Body of pancreas (tissue), 4 donors: ENCODE results near the gene SPATA2L. TPM values are rescaled to one million over a fixed set of nuclear protein-coding genes. Genes with fewer than 3 reads are reported as not detected.
"Not testable (repeated sequence)": the region's sequence is repeated elsewhere in the genome, so short reads cannot be mapped to it uniquely, and the experiment has no call there.

Experiments
- ATAC-seq: fragments of 150-250 bp; one replicate; pipeline ENCODE4 v1.9.1; 2016
- DNase-seq, 4 donors: peaks; one replicate each; pipeline ENCODE4 v3.0.0-alpha.2; 2019
- H3K27ac ChIP-seq, 4 donors: fragments of 200-600 bp; sonication (generic); 1 replicate in 3 of 4; 2 replicates in 1 of 4; pipeline versions ENCODE4 v1.5.1 to v1.6.1; 2016 to 2019; ENCODE audit warnings: mild to moderate bottlenecking in 1 of 4, mixed read lengths in 1 of 4, moderate library complexity in 1 of 4
- H3K27me3 ChIP-seq, 2 donors: fragments of 200-600 bp; sonication (generic); one replicate each; pipeline ENCODE4 v1.6.0; 2016; ENCODE audit warnings: mild to moderate bottlenecking in 1 of 2
- H3K36me3 ChIP-seq, 2 donors: fragments of 200-600 bp; sonication (generic); replicated peaks in 1 of 2; 2 replicates each; pipeline ENCODE4 v1.5.1; 2016; ENCODE audit warnings: low read depth in 2 of 2; ENCODE audit not compliant: insufficient read depth in 1 of 2
- H3K4me1 ChIP-seq: fragments of 200-600 bp; sonication (generic); one replicate; pipeline ENCODE4 v1.6.0; 2016
- H3K4me3 ChIP-seq, 2 donors: fragments of 200-600 bp; sonication (generic); 1 replicate in 1 of 2; 2 replicates in 1 of 2; pipeline ENCODE4 v1.5.1; 2016 to 2019
- H3K9me3 ChIP-seq, 3 donors: fragments of 200-600 bp; sonication (generic); 1 replicate in 2 of 3; 2 replicates in 1 of 3; pipeline ENCODE4 v1.5.1; 2016
- POLR2A ChIP-seq, 3 donors: fragments of 450-650 bp; IDR thresholded peaks; one replicate each; pipeline ENCODE4 v1.6.1; 2016; ENCODE audit warnings: antibody characterized with exemption in 3 of 3, mild to moderate bottlenecking in 2 of 3
- WGBS, 2 donors: methylation state at CpG; one replicate each; pipeline ENCODE4 v1.1.5; 2017; 5-methylcytosine and 5-hydroxymethylcytosine counted together
- intact Hi-C: fragments of 100-400 bp; cut with DNase I; formaldehyde crosslinking; loops from one replicate; pipeline ENCODE4 v1.15.1; 2023
- total RNA-seq, 2 donors: library from RNA; depleted of rRNA; stranded (reverse); fragments of >200 nt; gene quantifications; one replicate each; pipeline ENCODE4 v1.1.0, GENCODE V29; 2016
- TF ChIP-seq, protein P1 (sequence below), 7 experiments: fragments of 450-650 bp in 4 of 7; fragments of 200-600 bp in 3 of 7; sonication (generic) in 3 of 7; IDR thresholded peaks; one replicate each; pipeline ENCODE4 v1.5.1; 2016 to 2019; ENCODE audit warnings: antibody characterized with exemption in 7 of 7

Gene SPATA2L
- total RNA-seq, 2 donors from 2014 or later: 15.8 to 48.1 TPM

DNA sequence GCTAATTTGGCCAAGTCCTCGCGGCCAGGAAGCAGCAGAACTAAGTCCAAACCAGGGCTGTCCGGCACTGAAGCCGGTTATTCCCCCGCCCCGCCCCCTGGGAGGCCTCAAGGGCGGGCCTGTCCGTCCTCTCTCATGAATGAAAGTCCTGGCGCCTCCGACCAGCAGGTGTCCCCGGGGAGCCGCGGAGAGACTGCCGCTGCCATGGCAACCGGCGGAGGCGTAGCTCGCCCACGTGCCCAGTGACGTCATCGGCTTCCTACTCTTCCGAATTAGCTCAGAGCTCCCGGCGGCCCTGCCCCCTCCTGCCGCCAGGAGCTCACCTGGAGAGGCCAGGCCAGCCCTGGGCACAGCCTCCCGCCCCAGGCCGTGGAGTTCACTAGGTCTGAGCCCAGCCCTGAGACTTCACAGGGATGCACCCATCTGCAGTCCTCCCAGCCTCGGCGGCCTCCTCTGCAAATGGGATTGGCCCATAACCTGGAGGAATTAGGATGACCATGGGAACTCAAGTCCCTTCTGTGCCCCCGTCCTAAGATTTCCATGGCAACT lies 1.3 kb downstream of the SPATA2L start:
- Histone ChIP-seq H3K36me3 (peaks cover 0 to 1% of the 10 kb centered on the region in 2 donors), H3K4me3 (no peak overlapping the region), H3K4me1 (peaks cover 24% of the 10 kb centered on the region), H3K27me3 (no peaks in the 10 kb centered on the region), H3K9me3 (no peaks in the 10 kb centered on the region), H3K27ac (peak overlapping the region; percentile 89 to 99 (median 96))
- TF ChIP-seq, protein P1, sequence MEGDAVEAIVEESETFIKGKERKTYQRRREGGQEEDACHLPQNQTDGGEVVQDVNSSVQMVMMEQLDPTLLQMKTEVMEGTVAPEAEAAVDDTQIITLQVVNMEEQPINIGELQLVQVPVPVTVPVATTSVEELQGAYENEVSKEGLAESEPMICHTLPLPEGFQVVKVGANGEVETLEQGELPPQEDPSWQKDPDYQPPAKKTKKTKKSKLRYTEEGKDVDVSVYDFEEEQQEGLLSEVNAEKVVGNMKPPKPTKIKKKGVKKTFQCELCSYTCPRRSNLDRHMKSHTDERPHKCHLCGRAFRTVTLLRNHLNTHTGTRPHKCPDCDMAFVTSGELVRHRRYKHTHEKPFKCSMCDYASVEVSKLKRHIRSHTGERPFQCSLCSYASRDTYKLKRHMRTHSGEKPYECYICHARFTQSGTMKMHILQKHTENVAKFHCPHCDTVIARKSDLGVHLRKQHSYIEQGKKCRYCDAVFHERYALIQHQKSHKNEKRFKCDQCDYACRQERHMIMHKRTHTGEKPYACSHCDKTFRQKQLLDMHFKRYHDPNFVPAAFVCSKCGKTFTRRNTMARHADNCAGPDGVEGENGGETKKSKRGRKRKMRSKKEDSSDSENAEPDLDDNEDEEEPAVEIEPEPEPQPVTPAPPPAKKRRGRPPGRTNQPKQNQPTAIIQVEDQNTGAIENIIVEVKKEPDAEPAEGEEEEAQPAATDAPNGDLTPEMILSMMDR (IDR thresholded peaks at IDR 0.05): peak; percentile 58 to 98 (median 94)
- TF ChIP-seq POLR2A (IDR thresholded peaks at IDR 0.05): peak; percentile 62 to 84 (median 80)
- ATAC-seq (peak; percentile 73), DNase-seq (peak; percentile 100)
- WGBS, 2 donors: 0% methylated on average over 2 to 30 of the region's 30 CpGs
- intact Hi-C loops: no loop called here

DNA sequence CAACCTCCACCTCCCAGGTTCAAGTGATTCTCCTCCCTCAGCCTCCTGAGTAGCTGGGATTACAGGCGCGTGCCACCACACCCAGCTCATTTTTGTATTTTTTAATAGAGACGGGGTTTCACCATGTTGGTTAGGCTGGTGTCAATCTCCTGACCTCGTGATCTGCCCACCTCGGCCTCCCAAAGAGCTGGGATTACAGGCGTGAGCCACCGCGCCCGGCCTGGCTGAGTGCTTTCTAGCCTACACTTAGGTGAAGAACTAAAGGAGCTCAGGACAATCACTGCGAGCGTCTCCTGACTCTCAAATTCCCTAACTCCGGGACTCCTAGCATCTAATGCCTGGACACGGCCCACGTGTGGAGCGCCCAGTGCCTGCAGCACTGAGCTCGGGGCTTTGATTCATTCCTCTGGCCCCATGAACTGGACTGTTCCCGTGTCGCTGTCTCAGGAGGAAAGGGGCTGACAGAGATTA lies 1.8 kb downstream of the SPATA2L start:
- DNase-seq, ATAC-seq, H3K36me3 ChIP-seq, H3K9me3 ChIP-seq, H3K4me3 ChIP-seq, intact Hi-C loops, H3K27me3 ChIP-seq: not testable (repeated sequence)
- peak overlapping the region; percentile 29 to 99 (median 96) for H3K27ac ChIP-seq
- peaks cover 24% of the 10 kb centered on the region for H3K4me1 ChIP-seq
- WGBS, 2 donors: 56 to 57% methylated on average over 18 of the region's 18 CpGs

GRCh38 chr16:89698717-89699116 lies 2.8 kb downstream of the SPATA2L start:
- intact Hi-C loops, H3K4me3 ChIP-seq, DNase-seq, ATAC-seq, H3K27me3 ChIP-seq, H3K9me3 ChIP-seq, H3K36me3 ChIP-seq, H3K27ac ChIP-seq: not testable (repeated sequence)
- H3K4me1 ChIP-seq: peaks cover 24% of the 10 kb centered on the region
- 98% methylated on average over 14 of the region's 14 CpGs for WGBS, 2 donors

GRCh38 chr16:89697616-89698331 lies 3.7 kb downstream of the SPATA2L start:
- no peaks in the 10 kb centered on the region for H3K27me3 ChIP-seq
- H3K27ac ChIP-seq: no peak overlapping the region
- ATAC-seq (no peak), DNase-seq (no peak)
- H3K36me3 ChIP-seq: peaks cover 0 to 13% of the 10 kb centered on the region in 2 donors
- H3K9me3 ChIP-seq: no peaks in the 10 kb centered on the region
- no peak for TF ChIP-seq POLR2A (IDR thresholded peaks at IDR 0.05)
- TF ChIP-seq, protein P1 (IDR thresholded peaks at IDR 0.05): no peak
- intact Hi-C loops: no loop called here
- WGBS, 2 donors: 85 to 88% methylated on average over 9 to 26 of the region's 32 CpGs
- H3K4me3 ChIP-seq: no peak overlapping the region
- H3K4me1 ChIP-seq: peaks cover 24% of the 10 kb centered on the region

DNA sequence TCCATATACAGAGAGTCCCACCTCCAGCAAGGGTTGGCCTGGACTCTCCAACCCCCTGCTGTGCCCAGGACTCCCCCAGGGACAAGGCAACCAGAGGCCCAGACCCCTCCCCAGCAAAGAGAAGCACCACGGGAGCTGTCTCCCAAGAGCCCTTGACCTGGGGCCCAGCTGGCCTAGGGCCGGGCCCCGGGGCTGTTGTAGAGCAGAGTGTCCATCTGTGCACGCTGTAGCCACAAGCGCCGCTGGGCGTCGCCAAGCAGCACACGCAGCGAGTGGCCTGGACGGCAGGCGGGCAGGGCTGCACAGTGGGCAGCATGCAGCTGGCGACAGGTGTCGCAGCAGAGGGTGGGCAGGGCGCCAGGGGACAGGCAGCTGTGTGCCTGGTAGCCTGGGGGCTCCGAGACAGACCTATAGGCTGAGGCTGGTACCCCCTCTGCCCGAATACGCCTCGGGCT lies 4.3 kb downstream of the SPATA2L start:
- Histone ChIP-seq H3K27ac (no peak overlapping the region), H3K4me1 (peaks cover 21% of the 10 kb centered on the region), H3K4me3 (no peak overlapping the region), H3K9me3 (no peaks in the 10 kb centered on the region), H3K36me3 (peaks cover 3 to 15% of the 10 kb centered on the region in 2 donors), H3K27me3 (no peaks in the 10 kb centered on the region)
- TF ChIP-seq POLR2A (IDR thresholded peaks at IDR 0.05): no peak
- TF ChIP-seq, protein P1 (IDR thresholded peaks at IDR 0.05): no peak
- ATAC-seq (no peak), DNase-seq (peak in 3 of 4 donors; percentile 47 to 61 (median 57))
- 90% methylated on average over 17 of the region's 19 CpGs; no CpG with 5 or more reads in 1 of the 2 donors for whole genome bisulfite sequencing, 2 donors
- intact Hi-C loops: no loop called here
